GM12801 (cell line): ENCODE measurements around the gene GORASP1.

Experiments used
- TF ChIP-seq, protein P1 (sequence below): IDR thresholded peaks from one replicate; pipeline ENCODE4 v1.5.1; 2011; ENCODE audit warnings: control low read depth; ENCODE audit not compliant: insufficient read length; ENCODE audit errors: extremely low read depth

The GORASP1 gene

DNA sequence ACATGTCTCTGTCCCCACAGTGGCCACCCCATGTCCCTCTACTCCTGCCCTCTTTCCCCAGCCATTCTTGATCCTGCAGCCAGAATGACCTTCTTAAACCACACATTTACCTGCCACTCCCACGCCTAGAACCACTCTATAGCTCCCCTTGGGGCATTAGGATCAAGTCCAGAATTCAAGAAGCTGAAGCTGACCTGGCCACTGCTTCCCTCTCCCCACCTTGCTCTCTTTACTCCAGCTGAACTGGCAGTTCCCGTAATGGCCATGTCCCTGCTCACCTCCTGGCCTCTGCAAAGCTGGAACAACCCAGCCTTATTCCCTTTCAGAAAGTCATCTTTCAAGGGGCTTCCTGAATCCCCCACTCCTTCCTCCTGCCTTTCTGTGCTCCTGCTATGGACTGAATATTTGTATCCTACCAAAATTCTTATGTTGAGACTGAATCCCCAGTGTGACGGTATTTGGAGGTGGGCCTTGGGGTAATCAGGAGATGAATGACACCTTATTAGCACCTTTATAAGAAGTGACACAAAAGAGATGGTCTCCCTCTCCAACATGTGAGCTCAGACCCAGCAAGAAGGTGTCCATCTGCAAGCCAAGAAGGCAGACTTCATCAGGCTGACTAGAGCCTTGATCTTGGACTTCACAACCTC is 42.2 kb upstream of the GORASP1 start:
- TF ChIP-seq, protein P1, sequence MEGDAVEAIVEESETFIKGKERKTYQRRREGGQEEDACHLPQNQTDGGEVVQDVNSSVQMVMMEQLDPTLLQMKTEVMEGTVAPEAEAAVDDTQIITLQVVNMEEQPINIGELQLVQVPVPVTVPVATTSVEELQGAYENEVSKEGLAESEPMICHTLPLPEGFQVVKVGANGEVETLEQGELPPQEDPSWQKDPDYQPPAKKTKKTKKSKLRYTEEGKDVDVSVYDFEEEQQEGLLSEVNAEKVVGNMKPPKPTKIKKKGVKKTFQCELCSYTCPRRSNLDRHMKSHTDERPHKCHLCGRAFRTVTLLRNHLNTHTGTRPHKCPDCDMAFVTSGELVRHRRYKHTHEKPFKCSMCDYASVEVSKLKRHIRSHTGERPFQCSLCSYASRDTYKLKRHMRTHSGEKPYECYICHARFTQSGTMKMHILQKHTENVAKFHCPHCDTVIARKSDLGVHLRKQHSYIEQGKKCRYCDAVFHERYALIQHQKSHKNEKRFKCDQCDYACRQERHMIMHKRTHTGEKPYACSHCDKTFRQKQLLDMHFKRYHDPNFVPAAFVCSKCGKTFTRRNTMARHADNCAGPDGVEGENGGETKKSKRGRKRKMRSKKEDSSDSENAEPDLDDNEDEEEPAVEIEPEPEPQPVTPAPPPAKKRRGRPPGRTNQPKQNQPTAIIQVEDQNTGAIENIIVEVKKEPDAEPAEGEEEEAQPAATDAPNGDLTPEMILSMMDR = no peak

DNA sequence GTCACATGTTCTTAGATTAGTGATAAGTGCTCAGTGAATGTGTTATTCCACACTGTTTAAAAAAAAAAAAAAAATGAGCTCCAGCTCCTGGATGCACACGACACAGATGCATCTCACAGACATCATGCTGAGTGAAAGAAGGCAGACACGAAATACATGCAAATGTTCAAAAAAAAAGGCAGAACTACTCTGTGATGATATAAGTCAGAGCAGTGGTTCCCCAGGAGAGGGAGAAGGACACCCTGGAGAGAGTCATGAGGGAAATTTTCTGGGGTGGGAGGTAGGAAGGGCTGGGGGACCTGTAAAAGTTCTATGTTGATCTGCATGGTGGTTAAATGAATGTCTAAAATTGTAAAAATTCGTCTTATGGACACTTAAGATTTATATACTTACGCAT is 41.6 kb upstream of the GORASP1 start:
- TF ChIP-seq, protein P1 = no peak

DNA sequence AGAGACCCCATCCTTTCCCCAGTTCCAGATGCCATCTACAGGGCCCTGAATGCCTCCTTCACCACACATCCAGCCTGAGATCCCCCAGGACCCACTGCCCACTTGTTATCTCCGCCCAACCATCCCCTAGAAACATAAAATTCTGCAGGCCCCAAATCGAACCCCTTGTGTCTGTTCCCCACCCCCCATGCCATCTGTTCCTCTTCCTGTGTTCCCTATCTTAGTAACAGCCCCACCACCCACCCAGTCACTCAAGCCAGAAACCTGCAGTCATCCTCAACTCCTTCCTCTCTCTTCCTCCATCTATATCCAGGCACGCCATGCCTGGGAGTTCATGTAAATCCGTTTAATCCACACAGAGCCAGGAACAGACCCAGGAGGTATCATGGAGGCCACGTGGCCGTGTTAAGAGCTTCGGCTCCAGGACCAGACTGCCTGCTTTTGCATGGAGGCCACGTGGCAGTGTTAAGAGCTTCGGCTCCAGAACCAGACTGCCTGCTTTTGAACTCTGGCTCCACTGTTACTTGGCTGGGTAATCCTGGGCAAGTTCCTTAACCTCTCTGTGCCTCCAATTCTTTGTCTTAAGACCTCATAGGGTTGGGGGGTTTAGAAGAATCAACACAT is 41.1 kb upstream of the GORASP1 start:
- TF ChIP-seq, protein P1 = no peak

DNA sequence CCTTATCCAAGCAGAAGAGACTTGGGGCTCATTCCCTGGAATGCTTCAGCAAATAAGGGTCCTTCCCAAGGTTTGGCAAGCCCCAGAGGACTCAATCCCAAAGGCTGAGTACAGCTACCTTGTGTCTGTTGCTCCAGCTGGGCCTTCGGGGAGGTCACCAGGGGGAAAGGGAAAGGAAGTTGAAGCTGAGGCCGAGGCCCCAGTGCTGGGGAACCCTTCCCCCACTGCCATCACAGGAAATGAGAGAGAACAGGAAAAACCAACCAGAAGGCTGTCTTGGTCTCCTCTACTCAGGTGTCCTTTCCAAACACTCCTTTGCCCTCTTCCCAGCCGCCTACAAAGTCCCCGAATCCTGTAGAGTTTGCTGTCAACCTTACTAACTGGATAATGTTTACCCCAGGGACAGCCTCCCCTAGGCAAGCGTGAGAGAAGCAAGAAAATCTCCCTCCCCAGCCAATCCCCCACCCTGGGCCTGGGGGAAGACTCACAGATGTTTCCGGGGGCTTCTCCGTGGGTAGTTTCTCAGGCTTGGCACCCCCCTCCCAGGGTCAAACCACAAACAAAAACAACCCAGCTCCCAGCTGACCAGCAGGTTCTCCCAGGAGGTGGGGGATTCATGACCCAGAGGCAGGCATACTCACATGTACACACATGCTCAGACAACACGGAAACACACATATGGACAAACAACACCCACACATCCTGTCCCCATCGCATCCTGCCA is 40.4 kb upstream of the GORASP1 start:
- TF ChIP-seq, protein P1 = no peak

DNA sequence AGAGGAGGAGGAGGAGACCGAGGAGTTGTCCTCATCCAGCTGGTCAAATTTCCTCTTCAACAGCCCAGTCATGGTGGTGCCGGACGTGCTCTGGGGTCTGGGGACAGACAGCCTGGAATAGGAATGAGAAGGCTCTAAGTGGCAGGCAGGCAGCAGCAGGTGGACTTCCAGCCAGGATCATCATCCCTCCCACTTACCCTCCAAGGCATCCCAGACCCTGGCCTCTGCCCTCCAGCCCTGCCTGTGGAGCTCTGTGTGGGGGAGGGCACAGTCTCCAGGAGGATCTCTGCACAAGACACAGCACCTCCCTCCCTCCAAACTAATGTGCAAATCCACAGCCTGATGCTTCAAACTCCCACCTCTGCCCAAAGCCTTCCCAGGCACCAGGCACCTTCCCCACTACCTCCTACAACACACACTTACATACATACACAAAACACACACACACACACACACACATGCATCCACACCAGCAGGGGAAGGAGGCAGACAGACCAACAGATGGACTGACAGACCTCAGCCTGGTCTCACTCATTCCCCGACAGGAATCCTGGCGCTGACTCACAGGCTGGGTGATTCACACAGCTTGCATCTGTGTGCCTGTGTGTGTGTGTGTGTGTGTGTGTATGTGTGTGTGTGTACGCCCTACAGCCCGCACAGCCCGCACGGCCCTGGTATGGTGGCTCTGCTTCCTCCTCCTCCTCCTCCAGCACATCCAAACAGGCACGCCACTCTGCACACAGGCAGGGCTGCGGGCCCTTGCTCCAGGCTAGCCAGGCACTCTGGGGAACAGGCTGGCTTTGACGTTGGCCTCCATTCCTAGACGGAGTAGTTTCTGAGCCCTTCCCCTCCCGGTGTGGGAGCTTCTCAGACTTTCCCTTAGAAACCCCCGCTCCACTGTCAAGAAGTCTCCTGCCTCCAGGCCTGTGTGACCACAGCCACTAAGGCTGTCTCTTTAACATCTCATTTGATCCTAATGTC is 39.5 kb upstream of the GORASP1 start:
- TF ChIP-seq, protein P1 = no peak

DNA sequence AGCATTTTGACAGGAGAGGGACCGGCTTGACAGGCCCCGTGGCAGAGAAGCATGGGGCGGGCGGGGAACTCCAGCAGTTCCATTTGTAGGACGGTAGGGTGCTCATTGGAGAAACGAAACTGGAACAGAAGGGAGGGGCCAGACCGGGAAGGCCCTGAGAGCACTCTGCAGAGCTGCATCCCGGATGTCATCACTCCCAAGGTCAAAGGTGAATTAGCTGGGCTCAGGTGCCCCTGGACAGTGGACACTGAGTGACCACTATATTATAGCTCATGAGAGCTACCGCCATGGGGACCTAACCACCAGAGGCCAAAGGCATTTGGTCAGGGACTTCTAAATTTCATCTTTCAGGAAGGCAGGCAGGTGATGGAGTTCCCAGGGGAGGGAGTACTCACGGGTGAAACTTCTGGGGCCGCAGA is 38.7 kb upstream of the GORASP1 start:
- TF ChIP-seq, protein P1 = no peak
